Liver (tissue), 3 donors: ENCODE data around the gene NCAPG2.

Source experiments
- CTCF ChIP-seq: fragments of 150-350 bp; IDR thresholded peaks from 2 replicates; pipeline ENCODE4 v1.5.1; 2017; ENCODE audit warnings: improper control_type of control experiment, low read depth, low read length; ENCODE audit not compliant: missing input control
- EGR1 ChIP-seq, 2 donors: IDR thresholded peaks; 2 replicates each; pipeline ENCODE4 v1.6.1; 2016 to 2018; ENCODE audit warnings: antibody characterized with exemption in 2 of 2, low read depth in 2 of 2
- GABPA ChIP-seq, 2 donors: IDR thresholded peaks in 1 of 2; conservative IDR thresholded peaks in 1 of 2; 2 replicates each; pipeline ENCODE4 v1.6.1; 2016; ENCODE audit warnings: antibody characterized with exemption in 2 of 2, mild to moderate bottlenecking in 1 of 2, moderate library complexity in 1 of 2
- JUND ChIP-seq, 2 donors: IDR thresholded peaks; 2 replicates each; pipeline ENCODE4 v1.6.1; 2016; ENCODE audit warnings: antibody characterized with exemption in 2 of 2
- MAX ChIP-seq: IDR thresholded peaks from 2 replicates; pipeline ENCODE4 v1.6.1; 2016; ENCODE audit warnings: antibody characterized with exemption
- RAD21 ChIP-seq, 2 donors: IDR thresholded peaks; 2 replicates each; pipeline ENCODE4 v1.6.1; 2016; ENCODE audit warnings: antibody characterized with exemption in 2 of 2, mild to moderate bottlenecking in 2 of 2
- REST ChIP-seq: IDR thresholded peaks from 2 replicates; pipeline ENCODE4 v1.6.1; 2016; ENCODE audit warnings: antibody characterized with exemption, mild to moderate bottlenecking
- SP1 ChIP-seq: IDR thresholded peaks from 2 replicates; pipeline ENCODE4 v1.6.1; 2018; ENCODE audit warnings: antibody characterized with exemption, mild to moderate bottlenecking
- TAF1 ChIP-seq: conservative IDR thresholded peaks from 2 replicates; pipeline ENCODE4 v1.6.1; 2016; ENCODE audit warnings: antibody characterized with exemption, mild to moderate bottlenecking
- donor health status: healthy.
- donor health status: healthy.

GRCh38 chr7:158702196-158702595, 2.4 kb downstream of the NCAPG2 start:
- no peak for TF ChIP-seq SP1
- TF ChIP-seq RAD21 (IDR thresholded peaks at IDR 0.05): no peak
- TF ChIP-seq CTCF: no peak
- no peak for TF ChIP-seq GABPA (IDR thresholded peaks at IDR 0.05 in 1 of 2, conservative IDR thresholded peaks at IDR 0.05 in 1 of 2)
- no peak for TF ChIP-seq EGR1 (IDR thresholded peaks at IDR 0.05; ENCODE audit: low read depth in 2 of 2)
- no peak for TF ChIP-seq JUND (IDR thresholded peaks at IDR 0.05)
- TF ChIP-seq REST: no peak
- no peak for TF ChIP-seq MAX
- TF ChIP-seq TAF1: no peak
